HG03469 (cell line): ENCODE data around the gene PPIA.
"Not testable (repeated sequence)": the region's sequence is repeated elsewhere in the genome, so short reads cannot be mapped to it uniquely, and the experiment has no call there.

Source experiments
- ATAC-seq: cut with Tn5 transposase; IDR thresholded peaks from one replicate; pipeline ENCODE4 v1.9.1; 2021; ENCODE audit warnings: mild to moderate bottlenecking, moderate library complexity, moderate number of reproducible peaks; ENCODE audit not compliant: unreplicated experiment

Gene PPIA

GRCh38 chr7:44784364-44784763, 12.1 kb upstream of the PPIA start:
- ATAC-seq = no peak

GRCh38 chr7:44785218-44785617, 11.3 kb upstream of the PPIA start:
- not testable (repeated sequence) for ATAC-seq

- no peak for ATAC-seq
These were observed 9.4 kb upstream of the PPIA start for GRCh38 chr7:44787041-44787440.

- ATAC-seq = no peak
These were observed 8.7 kb upstream of the PPIA start for GRCh38 chr7:44787762-44788161.

- no peak for ATAC-seq
These were observed 6.5 kb upstream of the PPIA start for GRCh38 chr7:44789990-44790389.

- no peak for ATAC-seq
These were observed 4.9 kb upstream of the PPIA start for GRCh38 chr7:44791278-44792219.

- no peak for ATAC-seq
These were observed 2.6 kb upstream of the PPIA start for GRCh38 chr7:44793919-44794318.

GRCh38 chr7:44794331-44794730, 2.1 kb upstream of the PPIA start:
- ATAC-seq = no peak

- ATAC-seq = peak; percentile 9
These were observed 412 bp upstream of the PPIA start for GRCh38 chr7:44796034-44796503.

GRCh38 chr7:44797329-44798258, 1.1 kb downstream of the PPIA start:
- no peak for ATAC-seq

GRCh38 chr7:44798649-44799305, 2.3 kb downstream of the PPIA start:
- ATAC-seq = no peak

GRCh38 chr7:44799939-44800338, 3.5 kb downstream of the PPIA start:
- ATAC-seq = no peak

GRCh38 chr7:44801890-44802289, 5.4 kb downstream of the PPIA start:
- ATAC-seq = no peak

- no peak for ATAC-seq
These were observed 6.0 kb downstream of the PPIA start for GRCh38 chr7:44802418-44803025.

GRCh38 chr7:44803828-44804519, 7.5 kb downstream of the PPIA start:
- not testable (repeated sequence) for ATAC-seq

GRCh38 chr7:44805950-44806349, 9.5 kb downstream of the PPIA start:
- ATAC-seq = no peak

GRCh38 chr7:44808914-44809393, 12.5 kb downstream of the PPIA start:
- no peak for ATAC-seq

GRCh38 chr7:44811093-44811492, 14.6 kb downstream of the PPIA start:
- no peak for ATAC-seq

GRCh38 chr7:44811571-44811970, 15.1 kb downstream of the PPIA start:
- ATAC-seq = no peak

- ATAC-seq = no peak
These were observed 18.4 kb downstream of the PPIA start for GRCh38 chr7:44814919-44815318.
